Measurements from ENCODE around the gene SPATA18. TPM values are rescaled to one million over a fixed set of nuclear protein-coding genes. Genes with fewer than 3 reads are reported as not detected.

SPATA18 gene
- total RNA-seq = 25.2 and 27.3 TPM in 2 replicates

GRCh38 chr4:52051213-52051614 is at the start of gene SPATA18:
TSS of gene SPATA18 (plus strand) at chr4:52051304. CDS start at chr4:52051705, 401 bp downstream.

GRCh38 chr4:52019936-52020657 is 31.0 kb upstream of the SPATA18 start, which contains the start of gene LRRC66:
TSS of gene LRRC66 (minus strand) at chr4:52020363. CDS start at chr4:52017613, 2,750 bp downstream.

GRCh38 chr4:52038103-52038912 is 12.8 kb upstream of the SPATA18 start, which contains the start of gene SGCB:
TSS of gene SGCB (minus strand) at chr4:52038299. CDS start at chr4:52038259, 40 bp downstream.

Other genes with a start within 250 kb of the SPATA18 start
- 36.9 and 44.0 TPM in 2 replicates for gene DCUN1D4, start 208.2 kb upstream of the SPATA18 start, total RNA-seq
- gene LRRC66, start 30.9 kb upstream of the SPATA18 start, total RNA-seq = 0.36 and 0.49 TPM in 2 replicates
- gene SGCB, start 13.0 kb upstream of the SPATA18 start, total RNA-seq = 37.5 and 38.7 TPM in 2 replicates

All from hair follicle dermal papilla cell (primary cell).